ENCODE measurements around the gene RNASE11.

RNASE11 gene

GRCh38 chr14:20609215-20610001, 21.6 kb upstream of the RNASE11 start:
- no peak for TF ChIP-seq SIN3A (IDR thresholded peaks at IDR 0.05; ENCODE audit: borderline replicate concordance, insufficient read depth, low read length)
- no peak for TF ChIP-seq TAF1 (IDR thresholded peaks at IDR 0.05; ENCODE audit: borderline replicate concordance, insufficient read depth, low read length)
- TF ChIP-seq REST (IDR thresholded peaks at IDR 0.05; ENCODE audit: insufficient read depth in 1 of 2, low read depth in 2 of 2, low read length in 2 of 2) = no peak
- TF ChIP-seq POLR2AphosphoS5 (IDR thresholded peaks at IDR 0.05; ENCODE audit: low read depth, low read length) = no peak
- TF ChIP-seq FOXP2 (optimal IDR thresholded peaks at IDR 0.05; ENCODE audit: borderline replicate concordance, extremely low read depth, extremely low read length, insufficient read depth) = no peak

GRCh38 chr14:20608383-20609110, 20.7 kb upstream of the RNASE11 start:
- TF ChIP-seq REST (IDR thresholded peaks at IDR 0.05; ENCODE audit: insufficient read depth in 1 of 2, low read depth in 2 of 2, low read length in 2 of 2) (no peak), POLR2AphosphoS5 (IDR thresholded peaks at IDR 0.05; ENCODE audit: low read depth, low read length) (no peak)

GRCh38 chr14:20607617-20608016, 19.8 kb upstream of the RNASE11 start:
- TF ChIP-seq FOXP2 (optimal IDR thresholded peaks at IDR 0.05; ENCODE audit: borderline replicate concordance, extremely low read depth, extremely low read length, insufficient read depth) (no peak), POLR2AphosphoS5 (IDR thresholded peaks at IDR 0.05; ENCODE audit: low read depth, low read length) (no peak), SIN3A (IDR thresholded peaks at IDR 0.05; ENCODE audit: borderline replicate concordance, insufficient read depth, low read length) (no peak), REST (IDR thresholded peaks at IDR 0.05; ENCODE audit: insufficient read depth in 1 of 2, low read depth in 2 of 2, low read length in 2 of 2) (no peak), TAF1 (IDR thresholded peaks at IDR 0.05; ENCODE audit: borderline replicate concordance, insufficient read depth, low read length) (no peak)

- no peak for TF ChIP-seq REST (IDR thresholded peaks at IDR 0.05; ENCODE audit: insufficient read depth in 1 of 2, low read depth in 2 of 2, low read length in 2 of 2)
- no peak for TF ChIP-seq FOXP2 (optimal IDR thresholded peaks at IDR 0.05; ENCODE audit: borderline replicate concordance, extremely low read depth, extremely low read length, insufficient read depth)
- TF ChIP-seq SIN3A (IDR thresholded peaks at IDR 0.05; ENCODE audit: borderline replicate concordance, insufficient read depth, low read length) = no peak
- no peak for TF ChIP-seq TAF1 (IDR thresholded peaks at IDR 0.05; ENCODE audit: borderline replicate concordance, insufficient read depth, low read length)
- no peak for TF ChIP-seq POLR2AphosphoS5 (IDR thresholded peaks at IDR 0.05; ENCODE audit: low read depth, low read length)
These were observed 19.1 kb upstream of the RNASE11 start for GRCh38 chr14:20606902-20607242.

Measured in PFSK-1 (cell line).